GM18868 (cell line): Measurements from ENCODE around the gene SEMA3B.
"Not testable (repeated sequence)": the region's sequence is repeated elsewhere in the genome, so short reads cannot be mapped to it uniquely, and the experiment has no call there.

Experiments used
- ATAC-seq: cut with Tn5 transposase; IDR thresholded peaks from one replicate; pipeline ENCODE4 v1.9.1; 2021; ENCODE audit warnings: mild to moderate bottlenecking, moderate library complexity; ENCODE audit not compliant: unreplicated experiment

The SEMA3B gene

GRCh38 chr3:50258029-50258680, 10.8 kb upstream of the SEMA3B start:
- ATAC-seq = no peak

- no peak for ATAC-seq
These were observed 10.0 kb upstream of the SEMA3B start for GRCh38 chr3:50258979-50259378.

GRCh38 chr3:50259432-50260026, 9.4 kb upstream of the SEMA3B start:
- peak; percentile 18 for ATAC-seq

GRCh38 chr3:50260027-50260941, 8.7 kb upstream of the SEMA3B start:
- peak; percentile 89 for ATAC-seq

- no peak for ATAC-seq
These were observed 8.0 kb upstream of the SEMA3B start for GRCh38 chr3:50260942-50261441.

- no peak for ATAC-seq
These were observed 7.4 kb upstream of the SEMA3B start for GRCh38 chr3:50261505-50261904.

GRCh38 chr3:50262200-50262599, 6.7 kb upstream of the SEMA3B start:
- ATAC-seq = not testable (repeated sequence)

GRCh38 chr3:50262778-50263177, 6.2 kb upstream of the SEMA3B start:
- ATAC-seq = no peak

GRCh38 chr3:50263478-50264382, 5.2 kb upstream of the SEMA3B start:
- no peak for ATAC-seq

GRCh38 chr3:50264383-50264963, 4.5 kb upstream of the SEMA3B start:
- no peak for ATAC-seq

GRCh38 chr3:50264964-50265485, 3.9 kb upstream of the SEMA3B start:
- ATAC-seq = no peak

GRCh38 chr3:50265571-50265970, 3.4 kb upstream of the SEMA3B start:
- no peak for ATAC-seq

- no peak for ATAC-seq
These were observed 2.9 kb upstream of the SEMA3B start for GRCh38 chr3:50266017-50266416.

- ATAC-seq = no peak
These were observed 2.1 kb upstream of the SEMA3B start for GRCh38 chr3:50266836-50267235.

GRCh38 chr3:50267280-50267913, 1.6 kb upstream of the SEMA3B start:
- ATAC-seq = no peak

GRCh38 chr3:50268276-50268675, 671 bp upstream of the SEMA3B start:
- no peak for ATAC-seq

- ATAC-seq = no peak
These were observed 513 bp downstream of the SEMA3B start for GRCh38 chr3:50269460-50269859.

GRCh38 chr3:50269977-50270413, 1.0 kb downstream of the SEMA3B start:
- ATAC-seq = no peak

- no peak for ATAC-seq
These were observed 1.7 kb downstream of the SEMA3B start for GRCh38 chr3:50270422-50271224.
